Measurements from ENCODE around the gene MYRF.
A peak's percentile ranks its signal among the peaks of the same experiment; 100 is the strongest.

Gene MYRF

DNA sequence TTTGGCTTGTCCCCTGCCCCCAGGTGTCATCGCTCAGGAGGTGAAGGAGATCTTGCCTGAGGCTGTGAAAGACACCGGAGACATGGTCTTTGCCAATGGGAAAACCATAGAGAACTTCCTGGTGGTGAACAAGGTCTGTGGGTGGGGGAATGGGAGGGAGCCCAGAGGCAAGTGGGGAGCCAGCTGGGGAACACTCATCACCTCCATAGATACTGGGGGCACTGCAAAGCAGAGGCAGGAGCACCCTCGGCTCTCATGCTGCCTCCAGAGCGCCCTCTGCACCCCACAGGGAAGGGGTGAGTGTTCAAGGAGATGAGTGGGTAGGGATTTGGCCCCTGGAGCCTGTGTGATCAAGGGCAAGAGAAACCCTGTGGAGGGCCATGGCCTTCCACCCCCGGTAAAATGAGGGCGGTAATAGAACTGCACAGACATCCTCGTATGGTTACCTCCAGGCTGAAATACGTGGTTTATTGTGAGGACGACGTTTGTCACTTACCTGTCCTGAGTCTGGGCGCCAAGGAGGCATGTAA lies 26.0 kb downstream of the MYRF start:
- DNase-seq = no peak

DNA sequence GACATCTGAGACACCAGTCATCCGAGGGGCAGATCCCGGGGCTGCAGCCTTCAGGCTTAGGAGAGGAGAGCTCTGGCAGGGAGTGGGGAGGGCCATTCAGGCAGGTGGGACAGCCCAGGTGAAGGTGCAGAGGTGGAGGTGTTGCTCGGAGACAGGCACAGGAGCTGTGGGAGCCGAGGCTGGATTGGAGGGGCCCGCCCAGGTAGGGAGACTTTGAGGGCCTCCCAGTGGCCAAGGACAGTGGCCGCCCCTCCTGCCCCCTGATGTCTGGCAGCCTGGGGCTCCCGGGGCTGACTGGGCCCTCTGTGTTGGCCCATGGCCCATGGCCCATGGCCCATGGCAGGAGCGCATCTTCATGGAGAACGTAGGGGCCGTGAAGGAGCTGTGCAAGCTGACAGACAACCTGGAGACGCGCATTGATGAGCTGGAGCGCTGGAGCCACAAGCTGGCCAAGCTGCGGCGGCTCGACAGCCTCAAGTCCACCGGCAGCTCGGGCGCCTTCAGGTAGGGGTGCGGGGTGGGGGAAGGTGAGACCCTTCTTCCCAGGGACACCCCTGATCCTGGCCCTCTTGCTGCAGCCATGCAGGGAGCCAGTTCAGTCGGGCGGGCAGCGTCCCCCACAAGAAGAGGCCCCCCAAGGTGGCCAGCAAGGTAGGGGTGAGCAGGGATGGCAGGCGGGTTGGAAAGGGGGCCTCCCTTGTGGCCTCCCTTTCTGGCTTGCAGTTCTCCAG lies 26.6 kb downstream of the MYRF start:
- DNase-seq = no peak

DNA sequence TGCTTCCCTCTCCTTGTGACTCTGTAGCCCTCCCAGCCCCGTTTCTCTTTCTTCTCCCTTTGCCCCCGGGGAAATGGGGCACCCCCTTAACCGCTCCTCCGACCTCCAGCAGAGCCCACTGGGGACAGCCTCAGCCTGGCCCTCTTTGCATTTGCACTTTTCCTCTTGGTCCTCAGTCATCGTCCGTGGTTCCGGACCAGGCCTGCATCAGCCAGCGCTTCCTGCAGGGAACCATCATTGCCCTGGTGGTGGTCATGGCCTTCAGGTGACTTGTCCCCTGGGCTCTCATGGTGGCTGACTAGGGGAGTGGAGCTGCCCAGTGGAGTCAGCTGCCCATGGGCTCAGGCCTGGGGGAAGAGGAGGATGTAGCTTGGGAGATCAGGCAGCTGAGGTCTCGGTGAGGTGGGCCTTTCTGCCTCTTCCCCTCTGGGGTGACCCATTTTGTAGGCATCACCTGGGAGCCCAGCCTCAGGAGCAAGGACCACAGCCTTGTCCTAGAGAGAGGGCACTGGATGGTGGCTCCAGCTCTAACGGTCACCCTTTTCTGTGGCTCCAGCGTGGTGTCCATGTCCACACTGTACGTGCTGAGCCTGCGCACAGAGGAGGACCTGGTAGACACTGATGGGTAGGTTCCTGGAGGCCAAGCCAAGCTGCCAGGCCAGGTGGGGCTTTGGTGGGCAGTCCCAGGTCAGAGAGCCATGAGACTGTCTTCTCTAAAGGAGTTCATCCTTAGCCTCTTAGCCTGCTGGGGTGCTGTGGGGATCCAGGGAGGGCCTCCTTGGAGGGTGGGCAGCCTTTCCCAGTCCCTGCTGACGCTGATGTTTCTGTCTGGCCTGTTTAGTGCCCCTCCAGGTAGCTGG lies 27.5 kb downstream of the MYRF start:
- no peak for DNase-seq

DNA sequence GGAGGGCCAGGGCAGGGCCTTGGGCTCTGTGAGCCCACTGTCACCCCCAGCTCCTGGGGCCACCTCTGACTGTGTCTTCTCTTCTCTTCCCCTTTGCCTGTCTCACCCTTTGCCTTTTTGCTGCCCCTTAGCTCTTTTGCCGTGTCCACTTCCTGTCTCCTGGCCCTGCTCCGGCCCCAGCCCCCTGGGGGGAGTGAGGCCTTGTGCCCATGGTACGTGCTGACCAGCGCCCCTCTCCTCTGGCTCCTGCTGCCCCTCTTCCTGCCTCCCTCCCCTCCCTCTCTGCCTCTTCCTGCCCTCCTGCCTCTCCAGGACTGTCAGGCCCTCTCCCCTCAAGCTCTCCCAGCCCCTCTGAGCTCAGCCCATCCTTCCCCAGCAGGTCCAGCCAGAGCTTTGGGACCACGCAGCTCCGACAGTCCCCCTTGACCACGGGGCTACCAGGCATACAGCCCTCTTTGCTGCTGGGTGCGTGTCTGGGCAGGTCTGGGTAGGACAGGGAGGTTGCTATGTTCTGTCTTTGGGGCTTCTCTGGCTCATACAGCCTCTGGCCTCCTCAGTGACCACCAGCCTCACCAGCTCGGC lies 28.2 kb downstream of the MYRF start:
- DNase-seq = no peak

DNA sequence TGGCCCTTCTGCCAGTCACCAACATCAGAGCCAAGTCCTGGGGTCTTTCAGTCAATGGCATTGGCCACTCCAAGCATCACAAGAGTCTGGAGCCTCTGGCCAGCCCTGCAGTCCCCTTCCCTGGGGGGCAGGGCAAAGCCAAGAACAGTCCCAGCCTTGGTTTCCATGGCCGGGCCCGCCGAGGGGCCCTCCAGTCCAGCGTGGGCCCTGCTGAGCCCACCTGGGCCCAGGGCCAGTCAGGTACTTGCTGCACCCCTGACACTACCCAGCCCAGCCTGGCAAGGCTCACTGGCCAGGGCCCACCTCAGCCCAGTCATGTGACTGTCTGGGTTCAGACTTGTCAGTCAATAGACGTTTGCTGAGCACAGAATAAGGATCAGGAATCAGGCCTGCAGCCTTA lies 29.1 kb downstream of the MYRF start:
- no peak for DNase-seq

DNA sequence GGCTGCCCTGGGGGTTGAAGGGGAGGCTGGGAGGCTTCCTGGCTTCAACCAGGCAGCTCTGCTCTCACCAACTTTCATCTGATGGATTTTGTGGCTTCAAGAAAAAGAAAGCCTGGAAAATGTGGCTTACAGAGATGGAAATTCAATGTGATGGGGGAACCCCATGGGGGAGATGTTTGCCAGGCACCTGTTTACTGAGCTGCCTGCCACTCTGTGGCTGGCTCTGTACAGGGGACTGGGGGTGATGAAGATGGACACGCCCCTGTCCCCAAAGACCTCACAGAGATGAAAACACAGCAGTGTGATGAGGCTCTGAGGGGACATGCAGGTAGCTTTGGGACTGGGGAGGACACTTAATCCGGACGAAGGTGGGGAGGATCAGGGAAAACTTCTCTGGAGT lies 29.9 kb downstream of the MYRF start:
- no peak for DNase-seq

DNA sequence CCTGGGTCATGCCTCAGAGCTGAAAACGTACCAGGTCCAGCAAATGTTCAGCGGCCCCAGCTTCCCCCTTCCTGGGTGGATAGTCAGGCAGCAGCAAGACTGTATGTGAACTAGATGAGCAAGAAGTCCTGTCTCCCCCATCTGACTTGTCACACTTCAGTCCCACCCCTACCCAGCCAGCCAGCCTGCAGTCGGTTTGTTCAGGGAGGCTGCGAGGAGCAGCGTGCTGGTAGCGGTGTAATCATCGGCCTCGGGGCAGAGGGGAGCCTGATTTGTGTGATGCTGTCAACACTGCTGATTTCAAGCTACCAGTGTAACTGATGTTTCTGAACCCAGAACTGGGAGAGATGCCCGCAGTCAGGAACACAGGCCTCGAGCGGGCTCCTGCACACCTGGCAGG lies 30.4 kb downstream of the MYRF start:
- no peak for DNase-seq

DNA sequence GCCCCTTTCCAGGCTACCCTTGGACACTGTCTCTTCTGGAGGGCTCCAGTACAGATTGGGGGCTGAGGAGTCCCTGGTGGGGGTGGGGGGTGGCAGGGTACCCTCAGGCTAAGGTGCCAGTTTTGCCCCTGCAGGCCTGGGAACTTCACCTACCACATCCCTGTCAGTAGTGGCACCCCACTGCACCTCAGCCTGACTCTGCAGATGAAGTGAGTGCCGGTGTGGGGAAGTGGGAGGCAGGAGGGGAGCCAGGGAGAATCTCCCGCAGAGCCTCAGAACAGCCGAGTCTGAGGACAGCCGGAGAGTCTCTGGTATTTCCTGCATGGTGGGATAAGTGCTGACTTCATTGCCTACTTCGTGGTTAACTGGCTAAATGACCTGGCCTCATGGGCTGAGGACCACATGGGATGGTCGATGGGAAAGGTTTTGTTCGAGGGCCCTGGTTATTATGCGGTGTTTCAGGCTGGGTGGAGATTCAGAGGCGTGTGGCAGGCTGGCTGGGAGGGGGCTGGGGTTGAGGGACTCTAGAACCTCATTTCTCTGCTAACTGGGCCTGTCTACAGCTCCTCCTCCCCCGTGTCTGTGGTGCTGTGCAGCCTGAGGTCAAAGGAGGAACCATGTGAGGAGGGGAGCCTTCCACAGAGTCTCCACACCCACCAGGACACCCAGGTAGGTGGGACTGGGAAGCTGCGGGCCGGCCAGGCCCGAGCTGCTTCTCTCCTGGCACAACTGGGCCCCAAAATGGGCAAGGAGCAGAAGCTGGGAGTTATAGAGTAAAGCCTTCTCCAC lies 31.5 kb downstream of the MYRF start:
- DNase-seq = no peak

DNA sequence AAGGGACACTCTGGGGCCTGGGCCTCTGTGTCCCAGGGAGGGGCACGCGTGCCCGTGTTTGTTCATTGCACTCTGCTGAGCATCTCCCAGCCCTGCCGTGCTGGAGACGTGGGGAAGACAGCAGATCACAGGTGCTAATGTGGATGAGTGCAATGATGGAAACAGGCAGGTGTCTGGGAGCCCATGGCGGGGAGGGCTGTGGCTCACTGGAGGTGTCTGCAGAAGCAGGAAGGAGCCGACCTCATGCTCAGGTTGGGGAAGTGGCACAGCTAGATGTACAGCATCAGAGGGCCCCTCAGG lies 32.0 kb downstream of the MYRF start:
- no peak for DNase-seq

DNA sequence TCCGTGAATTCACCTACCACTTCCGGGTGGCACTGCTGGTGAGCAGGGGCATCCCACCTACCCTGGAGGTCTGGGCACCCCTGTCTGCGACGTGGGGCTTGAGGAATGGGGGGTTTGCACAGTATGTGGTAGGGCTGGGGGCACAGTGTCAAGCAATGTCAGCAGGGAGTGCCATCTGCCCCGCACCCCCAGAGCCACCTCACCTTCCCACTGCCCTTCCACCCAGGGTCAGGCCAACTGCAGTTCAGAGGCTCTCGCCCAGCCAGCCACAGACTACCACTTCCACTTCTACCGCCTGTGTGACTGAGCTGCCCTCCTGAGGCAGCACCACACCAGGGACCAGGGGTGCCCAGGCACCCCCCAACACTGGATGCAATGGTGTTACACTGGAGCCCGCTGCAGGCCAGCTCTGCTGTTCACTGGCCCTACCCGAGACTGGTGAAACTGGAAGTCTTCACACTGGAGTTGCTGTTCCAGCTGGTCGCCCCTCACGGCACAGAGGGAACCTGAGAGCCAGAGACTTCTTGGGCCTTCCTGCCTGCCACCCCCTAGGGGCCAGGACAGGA lies 33.5 kb downstream of the MYRF start:
- no peak for DNase-seq

DNA sequence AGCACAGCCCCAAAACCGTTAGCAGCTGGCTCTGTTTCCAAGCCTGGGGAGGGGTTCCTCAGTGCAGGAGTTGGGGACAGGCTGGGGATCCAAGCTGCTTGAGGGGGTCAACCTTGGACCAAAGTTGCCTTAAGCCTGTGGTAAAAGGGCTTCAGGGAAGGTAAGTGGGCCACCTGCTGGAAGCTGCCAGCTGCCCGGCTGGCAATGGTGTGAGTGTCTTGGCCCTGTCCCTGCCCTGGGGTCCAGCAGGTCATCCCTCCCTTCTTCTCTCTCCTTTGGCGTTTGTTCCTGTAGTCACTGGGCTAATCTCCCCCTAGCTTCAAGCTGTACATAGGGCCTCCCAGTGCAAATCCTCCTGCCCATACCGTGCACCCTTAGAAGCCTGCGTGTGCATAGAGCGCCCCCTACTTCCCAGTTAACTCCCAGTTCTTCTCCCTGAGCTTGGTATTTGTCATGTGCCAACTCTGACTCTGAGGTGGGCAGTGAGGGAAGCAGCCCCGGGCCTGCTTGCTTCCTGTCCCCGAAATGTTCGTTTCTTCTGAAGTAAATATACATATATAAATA lies 35.6 kb downstream of the MYRF start:
- DNase-seq = no peak

DNA sequence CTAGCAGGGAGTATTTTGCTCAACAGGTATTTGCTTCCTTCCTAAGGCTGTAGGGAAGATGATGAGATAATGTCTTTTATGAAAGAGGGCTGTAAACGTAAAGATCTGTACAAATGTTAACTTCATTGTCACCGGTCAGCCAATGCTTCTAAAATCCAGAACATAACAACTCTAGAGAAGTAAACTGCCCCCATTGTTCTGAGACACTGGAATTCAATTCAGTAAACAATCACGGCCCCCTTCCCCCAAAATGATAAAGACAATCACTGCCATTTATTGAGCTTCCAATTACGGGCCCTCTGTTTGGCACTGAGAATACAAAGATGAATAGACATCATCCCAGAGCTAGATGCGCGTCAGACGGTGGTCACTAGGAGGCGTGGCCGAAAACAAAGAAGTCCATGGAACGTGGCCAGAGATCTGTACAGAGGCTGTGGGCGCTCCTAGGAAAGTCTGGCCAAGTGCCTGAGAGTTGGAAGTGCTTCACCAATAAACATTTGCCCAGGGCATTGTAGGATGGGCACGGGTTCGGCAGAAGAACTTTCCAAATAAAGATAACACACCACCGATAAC lies 39.4 kb downstream of the MYRF start:
- peak; percentile 47 for DNase-seq

DNA sequence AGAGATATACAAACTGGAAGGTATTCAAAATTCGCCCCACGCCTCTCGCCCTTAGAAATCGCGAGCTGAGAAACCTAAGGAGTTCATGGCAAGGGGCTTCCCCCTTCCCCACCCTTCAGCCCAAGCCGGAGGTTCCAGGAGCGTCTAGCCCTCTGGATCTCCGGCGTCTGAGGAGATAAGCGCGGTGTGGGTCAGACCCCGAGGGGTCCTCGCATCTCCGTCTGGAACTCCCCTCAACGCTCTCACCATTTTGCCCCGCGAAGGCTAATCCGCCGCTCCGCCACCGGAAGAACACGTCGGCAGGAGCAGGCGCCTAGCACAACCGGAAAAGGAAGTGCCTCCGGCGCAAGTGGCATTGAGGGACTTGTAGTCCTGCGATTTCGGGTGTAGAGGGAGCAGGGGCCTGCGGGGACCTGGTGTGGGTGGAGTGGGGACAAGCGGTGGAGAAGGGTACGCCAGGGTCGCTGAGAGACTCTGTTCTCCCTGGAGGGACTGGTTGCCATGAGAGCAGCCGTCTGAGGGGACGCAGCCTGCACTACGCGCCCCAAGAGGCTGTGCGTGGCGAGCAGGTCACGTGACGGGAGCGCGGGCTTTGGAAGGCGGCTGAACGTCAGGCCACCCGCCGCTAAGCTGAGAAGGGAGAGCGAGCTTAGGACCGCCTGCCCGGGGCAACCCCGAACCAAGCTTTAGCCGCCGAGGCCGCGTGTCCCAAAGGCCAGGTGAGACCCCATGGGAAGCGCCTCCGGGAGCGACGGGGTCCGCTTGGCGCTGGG lies 40.1 kb downstream of the MYRF start, which contains the start of the genes FEN1 and TMEM258:
Gene FEN1 (plus strand): TSS at position 602 of the 773 bp plus-strand sequence. CDS start 2,451 bp downstream, outside the sequence.
Gene TMEM258 (minus strand): TSS at position 290 of the 773 bp plus-strand sequence. CDS start 41 bp downstream, at position 249.
- DNase-seq = peak; percentile 89

DNA sequence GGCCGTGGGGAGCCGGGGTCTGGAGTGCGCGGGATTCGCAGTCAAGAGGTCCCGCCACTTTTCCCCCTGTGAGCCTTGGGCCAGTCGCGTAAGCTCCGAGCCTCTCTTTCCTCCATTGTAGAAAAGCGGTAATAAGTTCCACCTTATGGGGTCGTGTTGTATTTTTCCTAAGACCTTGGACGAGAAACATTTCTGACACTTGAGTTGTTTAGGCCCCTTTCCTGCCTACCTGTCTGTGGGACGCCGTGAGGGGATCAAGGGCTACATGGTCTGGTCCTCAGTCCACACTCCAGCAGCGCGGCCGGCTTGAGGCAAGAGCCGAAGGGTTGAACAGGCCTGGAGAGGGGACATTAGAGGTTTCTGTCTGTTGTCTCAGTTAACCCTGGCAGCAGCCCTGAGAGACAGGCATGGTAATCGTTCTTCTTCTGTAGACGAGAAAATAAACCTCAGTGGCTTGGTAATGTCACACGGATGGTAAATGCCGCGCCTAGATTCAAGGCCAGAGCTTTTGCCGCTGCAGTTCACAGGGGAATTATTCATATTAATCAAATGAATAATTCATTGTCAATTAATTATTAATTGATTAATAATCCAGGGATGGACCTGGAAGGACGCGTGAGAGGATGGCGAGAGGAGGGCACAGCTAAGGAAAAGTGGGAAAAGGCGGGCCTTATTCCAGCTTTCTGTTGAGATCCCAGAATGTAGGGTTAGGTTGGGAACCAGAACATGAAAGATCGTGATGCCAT lies 40.8 kb downstream of the MYRF start:
- no peak for DNase-seq

DNA sequence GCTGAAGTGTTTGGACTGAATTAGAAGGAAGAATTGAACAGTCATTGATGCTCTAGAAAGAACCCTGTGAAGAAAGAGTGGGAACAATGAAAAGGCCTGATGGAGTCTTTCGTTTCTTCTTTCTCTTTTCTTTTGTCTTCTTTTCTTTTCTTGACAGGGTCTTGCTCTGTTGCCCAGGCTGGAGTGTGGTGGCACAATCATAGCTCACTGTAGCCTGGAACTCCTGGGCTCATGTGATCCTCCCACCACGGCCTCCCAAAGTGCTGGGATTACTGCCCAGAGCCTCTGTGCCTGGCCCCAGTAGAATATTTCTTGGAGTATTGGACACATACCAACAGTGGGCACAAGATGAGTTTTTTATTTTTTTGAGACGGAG lies 41.4 kb downstream of the MYRF start:
- no peak for DNase-seq

DNA sequence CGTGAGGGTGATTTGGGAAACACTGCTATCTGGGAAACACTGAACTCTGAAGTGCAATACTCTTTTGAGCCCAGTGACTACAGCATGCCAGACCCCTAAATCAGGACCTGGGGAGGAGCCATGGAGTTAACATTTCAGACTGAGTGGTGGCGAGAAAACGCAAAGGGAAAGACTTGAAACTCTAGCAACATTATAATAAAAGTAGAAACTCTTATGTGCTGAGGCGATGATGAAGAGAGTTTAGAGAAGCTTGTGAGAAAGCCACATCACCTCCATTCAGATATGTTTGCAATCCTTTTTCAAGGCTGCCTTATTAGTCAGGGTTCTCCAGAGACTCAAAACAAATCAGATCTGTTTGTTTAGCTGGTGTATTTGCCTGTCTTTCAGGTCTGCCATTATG lies 42.1 kb downstream of the MYRF start:
- no peak for DNase-seq

DNA sequence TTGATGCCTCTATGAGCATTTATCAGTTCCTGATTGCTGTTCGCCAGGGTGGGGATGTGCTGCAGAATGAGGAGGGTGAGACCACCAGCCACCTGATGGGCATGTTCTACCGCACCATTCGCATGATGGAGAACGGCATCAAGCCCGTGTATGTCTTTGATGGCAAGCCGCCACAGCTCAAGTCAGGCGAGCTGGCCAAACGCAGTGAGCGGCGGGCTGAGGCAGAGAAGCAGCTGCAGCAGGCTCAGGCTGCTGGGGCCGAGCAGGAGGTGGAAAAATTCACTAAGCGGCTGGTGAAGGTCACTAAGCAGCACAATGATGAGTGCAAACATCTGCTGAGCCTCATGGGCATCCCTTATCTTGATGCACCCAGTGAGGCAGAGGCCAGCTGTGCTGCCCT lies 43.0 kb downstream of the MYRF start:
- no peak for DNase-seq

DNA sequence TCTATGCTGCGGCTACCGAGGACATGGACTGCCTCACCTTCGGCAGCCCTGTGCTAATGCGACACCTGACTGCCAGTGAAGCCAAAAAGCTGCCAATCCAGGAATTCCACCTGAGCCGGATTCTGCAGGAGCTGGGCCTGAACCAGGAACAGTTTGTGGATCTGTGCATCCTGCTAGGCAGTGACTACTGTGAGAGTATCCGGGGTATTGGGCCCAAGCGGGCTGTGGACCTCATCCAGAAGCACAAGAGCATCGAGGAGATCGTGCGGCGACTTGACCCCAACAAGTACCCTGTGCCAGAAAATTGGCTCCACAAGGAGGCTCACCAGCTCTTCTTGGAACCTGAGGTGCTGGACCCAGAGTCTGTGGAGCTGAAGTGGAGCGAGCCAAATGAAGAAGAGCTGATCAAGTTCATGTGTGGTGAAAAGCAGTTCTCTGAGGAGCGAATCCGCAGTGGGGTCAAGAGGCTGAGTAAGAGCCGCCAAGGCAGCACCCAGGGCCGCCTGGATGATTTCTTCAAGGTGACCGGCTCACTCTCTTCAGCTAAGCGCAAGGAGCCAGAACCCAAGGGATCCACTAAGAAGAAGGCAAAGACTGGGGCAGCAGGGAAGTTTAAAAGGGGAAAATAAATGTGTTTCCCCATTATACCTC lies 43.6 kb downstream of the MYRF start:
- DNase-seq = no peak

DNA sequence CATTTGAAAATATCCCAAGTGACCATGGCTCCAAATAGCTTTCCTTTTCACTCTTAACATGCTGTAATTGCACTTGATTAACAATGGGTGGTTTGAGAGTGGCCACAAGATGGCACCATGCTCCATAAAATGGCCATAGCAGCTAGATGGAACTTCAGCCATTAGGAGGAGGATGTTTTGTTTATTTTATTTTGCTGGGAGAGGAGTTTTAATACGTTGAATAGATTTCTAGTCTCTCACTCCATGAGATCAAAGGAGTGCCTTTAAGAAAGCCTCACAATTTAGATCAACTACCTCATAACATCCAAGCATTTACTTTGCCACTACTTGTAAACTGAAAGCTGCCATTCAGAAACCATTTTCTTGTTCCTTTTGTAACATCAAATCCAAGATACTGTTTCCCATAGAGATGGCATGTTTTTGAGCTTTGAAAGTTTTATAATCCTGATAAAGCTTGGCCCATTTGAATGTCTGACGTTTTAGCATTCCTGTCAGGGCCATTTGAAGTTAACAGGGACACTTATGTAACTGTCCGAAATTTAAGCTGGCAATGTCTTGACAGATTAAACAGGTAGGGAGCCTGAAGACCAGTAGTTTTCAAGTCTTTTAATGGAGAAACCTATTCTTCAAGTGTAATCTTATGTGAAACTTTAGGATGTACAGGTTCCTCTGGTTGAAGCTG lies 45.0 kb downstream of the MYRF start:
- DNase-seq = peak; percentile 69

All from CD4-positive, alpha-beta T cell treated with Interferon gamma for 1 hour (primary cell).